ENCODE measurements around the gene CIAO3.

CIAO3 gene

DNA sequence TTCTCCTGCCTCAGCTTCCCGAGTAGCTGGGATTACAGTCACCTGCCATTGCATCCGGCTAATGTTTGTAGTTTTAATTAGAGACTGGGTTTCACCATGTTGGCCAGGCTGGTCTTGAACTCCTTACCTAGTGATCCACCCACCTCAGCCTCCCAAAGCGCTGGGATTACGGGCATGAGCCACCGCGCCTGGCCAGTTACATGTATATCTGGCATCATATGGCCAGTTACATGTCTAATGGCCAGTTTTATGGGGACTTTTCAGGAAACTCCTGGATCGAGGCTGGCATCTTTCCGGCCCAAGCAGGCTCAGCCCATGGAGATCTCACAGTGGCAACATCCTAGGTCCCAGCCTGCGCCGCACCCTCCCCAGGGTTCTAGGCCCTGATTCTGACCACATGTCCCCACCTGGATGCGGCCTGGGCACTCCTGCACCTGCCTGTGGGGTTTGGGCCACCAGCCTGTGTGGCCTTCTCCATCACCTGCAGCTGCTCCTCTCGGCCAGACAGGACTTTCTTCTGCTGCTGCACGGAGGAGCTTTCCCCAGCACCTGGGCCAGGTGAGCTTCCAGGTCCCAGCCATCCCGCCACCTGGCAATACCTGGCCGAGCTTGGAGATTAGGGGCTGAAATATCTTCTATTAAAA lies 1.3 kb upstream of the CIAO3 start:
- 0 out of 2 replicates have a peak, but pooled peaks cover under 1% of the 10 kb centered on the region for H3K36me3 ChIP-seq (ENCODE audit: insufficient read depth, low read length)
- H3K9me3 ChIP-seq (ENCODE audit: control insufficient read depth, insufficient read depth, low read length), result no peaks in the 10 kb centered on the region
- no peak overlapping the region for H3K9ac ChIP-seq (ENCODE audit: low read depth, low read length)
- peaks cover 6% of the 10 kb centered on the region; the same call in 1 of the 2 replicates for H3K4me1 ChIP-seq (ENCODE audit: insufficient read depth, low read length)

DNA sequence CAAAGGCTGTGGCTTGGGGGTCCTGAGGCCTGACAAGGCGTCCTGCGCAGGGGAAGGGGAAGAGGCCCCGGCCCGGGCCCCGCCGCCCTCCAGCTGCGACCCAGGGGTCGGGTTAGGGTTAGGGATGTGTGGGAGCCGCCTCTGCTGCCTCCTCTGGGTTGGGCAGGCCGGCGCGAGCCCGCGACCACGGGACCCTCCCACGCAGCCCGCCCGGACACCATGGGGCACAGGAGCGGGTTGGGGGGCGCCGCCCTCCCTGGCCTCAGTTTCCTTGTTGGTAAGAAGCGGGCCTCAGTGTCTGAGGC lies 386 bp downstream of the CIAO3 start:
- H3K36me3 ChIP-seq (ENCODE audit: insufficient read depth, low read length), result peaks cover 5% of the 10 kb centered on the region; the same call in 1 of the 2 replicates
- peak overlapping the region; percentile 93 for H3K9ac ChIP-seq (ENCODE audit: low read depth, low read length)
- no peaks in the 10 kb centered on the region for H3K9me3 ChIP-seq (ENCODE audit: control insufficient read depth, insufficient read depth, low read length)
- peaks cover 6% of the 10 kb centered on the region; the same call in 1 of the 2 replicates for H3K4me1 ChIP-seq (ENCODE audit: insufficient read depth, low read length)

DNA sequence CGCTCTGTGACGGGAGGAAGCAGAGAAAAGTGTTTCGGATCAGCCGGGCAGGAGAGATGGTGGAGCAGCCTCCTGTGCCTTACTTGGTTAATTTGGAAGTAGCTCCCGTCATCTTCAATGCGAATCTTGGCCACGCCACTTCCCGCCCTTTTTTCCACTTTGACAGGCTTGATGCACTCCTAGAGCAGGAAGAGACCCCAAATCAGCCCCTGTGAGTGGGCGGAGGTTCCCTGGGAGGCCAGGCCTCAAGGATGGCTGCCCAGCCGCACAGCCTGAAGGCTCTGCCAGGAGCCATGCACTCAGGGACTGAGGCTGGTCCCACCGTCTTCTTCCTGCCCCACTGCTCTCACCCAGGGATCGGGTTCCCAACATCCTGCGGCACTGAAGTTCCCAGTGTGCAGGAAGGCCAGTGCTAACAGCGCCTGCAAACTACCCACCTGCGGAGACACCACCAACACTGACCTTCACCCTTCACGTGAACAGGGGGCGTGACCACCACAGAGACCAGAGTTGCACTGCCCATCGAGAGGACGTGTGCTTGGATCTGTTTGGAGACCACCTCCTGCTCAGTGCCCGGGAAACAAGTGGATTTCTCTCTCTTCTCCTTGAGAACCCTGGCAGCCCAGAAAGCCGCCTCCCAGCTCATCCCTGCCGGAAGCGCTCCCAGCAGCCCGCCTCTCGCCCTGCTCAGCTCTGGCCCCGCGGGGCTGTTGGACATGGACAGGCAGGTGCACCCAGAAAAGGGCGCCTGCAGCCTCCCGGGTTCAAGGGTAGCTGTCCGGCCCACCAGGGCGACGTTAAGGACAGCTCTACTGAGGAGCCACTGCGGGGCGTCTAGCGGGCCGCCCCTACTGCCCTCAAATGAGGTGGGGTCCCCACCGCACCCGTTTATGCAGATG lies 988 bp downstream of the CIAO3 start:
- H3K36me3 ChIP-seq (ENCODE audit: insufficient read depth, low read length), result peaks cover 5% of the 10 kb centered on the region; the same call in 1 of the 2 replicates
- peaks cover 6% of the 10 kb centered on the region; the same call in 1 of the 2 replicates for H3K4me1 ChIP-seq (ENCODE audit: insufficient read depth, low read length)
- peak overlapping the region; percentile 93 for H3K9ac ChIP-seq (ENCODE audit: low read depth, low read length)
- H3K9me3 ChIP-seq (ENCODE audit: control insufficient read depth, insufficient read depth, low read length), result no peaks in the 10 kb centered on the region

DNA sequence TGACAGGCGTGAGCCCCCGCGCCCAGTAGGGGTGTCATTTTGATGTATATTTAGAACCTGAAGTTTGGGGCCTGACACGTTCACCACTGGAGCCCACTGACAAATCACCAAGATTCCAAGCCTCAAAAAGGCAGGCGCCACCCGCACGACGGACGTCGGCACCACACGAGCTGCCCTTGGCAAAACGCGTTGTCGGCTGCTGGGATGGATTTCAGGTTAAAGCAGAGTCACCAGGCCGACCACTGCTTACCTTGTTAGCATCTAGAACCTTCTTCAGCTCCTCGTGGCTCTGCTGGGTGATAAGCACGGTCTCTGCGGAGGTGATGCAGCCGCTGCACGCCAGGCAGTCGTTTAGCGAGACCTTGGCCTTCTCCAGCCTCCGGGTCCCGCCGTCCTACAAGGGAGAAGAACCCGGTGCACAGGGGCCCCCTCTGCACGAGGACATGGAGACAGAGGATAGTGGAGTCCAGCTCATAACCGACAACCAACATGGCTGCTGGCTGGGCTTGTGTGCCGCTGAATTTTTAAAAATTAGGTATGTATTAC lies 3.8 kb downstream of the CIAO3 start:
- Histone ChIP-seq H3K9me3 (ENCODE audit: control insufficient read depth, insufficient read depth, low read length) (no peaks in the 10 kb centered on the region), H3K9ac (ENCODE audit: low read depth, low read length) (no peak overlapping the region), H3K36me3 (ENCODE audit: insufficient read depth, low read length) (peaks cover 5% of the 10 kb centered on the region; the same call in 1 of the 2 replicates), H3K4me1 (ENCODE audit: insufficient read depth, low read length) (peaks cover 6% of the 10 kb centered on the region; the same call in 1 of the 2 replicates)

DNA sequence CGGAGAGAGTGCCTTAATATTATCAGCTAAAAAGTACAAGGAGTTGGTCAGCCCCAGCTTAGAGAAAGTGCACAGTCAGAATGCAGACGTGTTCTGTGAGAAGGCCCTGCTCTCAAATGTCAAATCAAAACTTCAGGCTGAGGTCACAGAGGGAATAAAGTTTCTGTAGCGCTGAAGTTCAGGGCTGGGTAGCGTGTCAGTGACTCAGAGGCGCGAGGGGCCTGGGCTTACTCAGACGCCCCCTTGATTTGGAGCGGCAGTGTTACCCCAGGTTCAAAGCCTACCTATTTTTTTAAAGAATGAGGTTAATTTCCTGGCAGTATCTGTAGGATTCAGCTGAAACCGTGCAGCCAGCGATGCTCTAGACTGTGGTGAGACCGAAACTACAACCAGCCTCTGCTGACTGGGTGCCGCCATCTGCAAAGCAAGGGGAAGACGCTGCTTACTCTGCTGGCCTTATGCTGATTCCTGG lies 4.8 kb downstream of the CIAO3 start:
- Histone ChIP-seq H3K9ac (ENCODE audit: low read depth, low read length) (no peak overlapping the region), H3K4me1 (ENCODE audit: insufficient read depth, low read length) (peaks cover 6% of the 10 kb centered on the region; the same call in 1 of the 2 replicates), H3K9me3 (ENCODE audit: control insufficient read depth, insufficient read depth, low read length) (no peaks in the 10 kb centered on the region), H3K36me3 (ENCODE audit: insufficient read depth, low read length) (peaks cover 5% of the 10 kb centered on the region; the same call in 1 of the 2 replicates)

GRCh38 chr16:734981-735881 lies 5.6 kb downstream of the CIAO3 start:
- Histone ChIP-seq H3K9ac (ENCODE audit: low read depth, low read length) (no peak overlapping the region), H3K36me3 (ENCODE audit: insufficient read depth, low read length) (peaks cover 5% of the 10 kb centered on the region; the same call in 1 of the 2 replicates), H3K4me1 (ENCODE audit: insufficient read depth, low read length) (peaks cover 6% of the 10 kb centered on the region; the same call in 1 of the 2 replicates)

DNA sequence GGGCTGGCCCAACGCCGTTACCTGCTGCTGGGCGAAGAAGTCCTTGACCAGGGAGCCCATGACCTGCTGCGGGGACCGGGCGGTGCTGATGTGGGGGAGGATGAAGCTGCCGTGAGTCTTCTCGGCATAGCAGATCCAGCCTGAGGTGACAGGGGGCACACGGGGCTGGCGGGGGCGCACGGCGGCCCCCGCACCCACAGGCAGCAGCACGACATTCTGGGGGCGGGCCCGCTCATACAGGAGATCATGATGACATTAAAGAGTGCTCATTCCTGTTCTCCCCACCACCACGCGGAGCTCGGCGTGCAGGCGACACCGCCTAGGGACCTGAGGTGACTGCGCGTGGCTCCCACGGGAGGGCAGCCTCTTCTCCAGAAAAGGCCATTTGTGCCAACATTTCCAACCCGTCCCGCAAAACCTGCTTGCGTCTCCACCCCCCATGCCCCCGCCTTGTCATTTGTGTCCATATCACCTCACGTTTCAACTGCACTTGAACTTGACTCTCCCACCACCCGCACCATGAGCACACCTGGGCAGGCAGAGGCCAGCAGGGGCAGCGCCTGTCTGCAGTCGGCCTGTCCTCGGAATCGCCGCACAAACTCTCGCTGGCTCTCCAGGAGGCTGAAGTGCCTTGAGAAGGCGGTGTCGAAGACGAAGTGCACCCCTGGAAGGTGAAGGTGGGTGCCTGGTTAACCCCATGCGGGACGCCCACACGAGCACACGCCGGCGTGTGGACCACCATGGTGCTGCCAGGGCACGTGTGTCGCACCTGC lies 6.4 kb downstream of the CIAO3 start:
- H3K9me3 ChIP-seq (ENCODE audit: control insufficient read depth, insufficient read depth, low read length), result no peaks in the 10 kb centered on the region
- no peak overlapping the region for H3K9ac ChIP-seq (ENCODE audit: low read depth, low read length)
- peaks cover 3% of the 10 kb centered on the region; the same call in 1 of the 2 replicates for H3K4me1 ChIP-seq (ENCODE audit: insufficient read depth, low read length)
- H3K36me3 ChIP-seq (ENCODE audit: insufficient read depth, low read length), result peaks cover 5% of the 10 kb centered on the region; the same call in 1 of the 2 replicates

More at GRCh38 chr16:734981-735881, 5.6 kb downstream of the CIAO3 start:
- H3K9me3 ChIP-seq (ENCODE audit: control insufficient read depth, insufficient read depth, low read length), result no peaks in the 10 kb centered on the region

GRCh38 chr16:733382-734207 lies 7.2 kb downstream of the CIAO3 start:
- Histone ChIP-seq H3K36me3 (ENCODE audit: insufficient read depth, low read length) (peaks cover 5% of the 10 kb centered on the region; the same call in 1 of the 2 replicates), H3K4me1 (ENCODE audit: insufficient read depth, low read length) (peaks cover 3% of the 10 kb centered on the region; the same call in 1 of the 2 replicates), H3K9ac (ENCODE audit: low read depth, low read length) (no peak overlapping the region)

GRCh38 chr16:732936-733335 lies 7.9 kb downstream of the CIAO3 start:
- H3K36me3 ChIP-seq (ENCODE audit: insufficient read depth, low read length), result peaks cover 5% of the 10 kb centered on the region; the same call in 1 of the 2 replicates
- no peaks in the 10 kb centered on the region for H3K9me3 ChIP-seq (ENCODE audit: control insufficient read depth, insufficient read depth, low read length)
- peaks cover 3% of the 10 kb centered on the region; the same call in 1 of the 2 replicates for H3K4me1 ChIP-seq (ENCODE audit: insufficient read depth, low read length)
- no peak overlapping the region for H3K9ac ChIP-seq (ENCODE audit: low read depth, low read length)

More at GRCh38 chr16:733382-734207, 7.2 kb downstream of the CIAO3 start:
- H3K9me3 ChIP-seq (ENCODE audit: control insufficient read depth, insufficient read depth, low read length), result no peaks in the 10 kb centered on the region

- Histone ChIP-seq H3K4me1 (ENCODE audit: insufficient read depth, low read length) (0 out of 2 replicates have a peak, but pooled peaks cover 2% of the 10 kb centered on the region), H3K9ac (ENCODE audit: low read depth, low read length) (no peak overlapping the region), H3K36me3 (ENCODE audit: insufficient read depth, low read length) (peaks cover 5% of the 10 kb centered on the region; the same call in 1 of the 2 replicates), H3K9me3 (ENCODE audit: control insufficient read depth, insufficient read depth, low read length) (no peaks in the 10 kb centered on the region)
Observed at GRCh38 chr16:732332-732731, 8.5 kb downstream of the CIAO3 start.

GRCh38 chr16:730666-731509 lies 9.9 kb downstream of the CIAO3 start:
- H3K9ac ChIP-seq (ENCODE audit: low read depth, low read length), result no peak overlapping the region
- H3K9me3 ChIP-seq (ENCODE audit: control insufficient read depth, insufficient read depth, low read length), result no peaks in the 10 kb centered on the region
- no peaks in the 10 kb centered on the region; the same call in 1 of the 2 replicates for H3K4me1 ChIP-seq (ENCODE audit: insufficient read depth, low read length)
- H3K36me3 ChIP-seq (ENCODE audit: insufficient read depth, low read length), result no peaks in the 10 kb centered on the region
